ENCODE measurements around the gene PACSIN1. TPM values are rescaled to one million over a fixed set of nuclear protein-coding genes. Genes with fewer than 3 reads are reported as not detected.

Gene PACSIN1
- total RNA-seq, 1 donor from 2014 or later, result 3.4 TPM

DNA sequence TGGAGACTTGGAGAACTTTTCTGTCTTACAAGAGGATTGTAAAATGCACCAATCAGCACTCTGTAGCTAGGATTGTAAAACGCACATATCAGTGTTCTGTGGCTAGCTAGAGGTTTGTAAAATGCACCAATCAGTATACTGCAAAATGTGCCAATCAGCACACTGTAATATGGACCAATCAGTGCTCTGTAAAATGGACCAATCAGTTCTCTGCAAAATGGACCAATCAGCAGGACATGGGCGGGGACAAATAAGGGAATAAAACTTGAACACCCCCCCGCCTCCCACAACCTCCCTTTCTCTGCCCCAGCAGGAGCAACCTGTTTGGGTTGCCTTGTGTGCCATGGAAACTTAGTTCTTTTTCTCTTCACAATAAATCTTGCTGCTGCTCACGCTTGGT is 27.2 kb upstream of the PACSIN1 start:
- no peak for DNase-seq (ENCODE audit: extremely low spot score, unreplicated experiment)
- H3K4me1 Mint-ChIP-seq (ENCODE audit: unreplicated experiment), result no peaks in the 10 kb centered on the region
- no peak overlapping the region for H3K4me3 Mint-ChIP-seq
- TF ChIP-seq CTCF (conservative IDR thresholded peaks at IDR 0.05), result no peak
- H3K27me3 Mint-ChIP-seq, result no peaks in the 10 kb centered on the region
- no peak overlapping the region for H3K27ac Mint-ChIP-seq
- no peaks in the 10 kb centered on the region for H3K36me3 Mint-ChIP-seq
- no peaks in the 10 kb centered on the region for H3K9me3 Mint-ChIP-seq

- TF ChIP-seq CTCF (conservative IDR thresholded peaks at IDR 0.05), result no peak
- Mint-ChIP-seq H3K4me1 (ENCODE audit: unreplicated experiment) (no peaks in the 10 kb centered on the region), H3K4me3 (no peak overlapping the region), H3K36me3 (no peaks in the 10 kb centered on the region), H3K9me3 (no peaks in the 10 kb centered on the region), H3K27me3 (no peaks in the 10 kb centered on the region), H3K27ac (no peak overlapping the region)
- DNase-seq (ENCODE audit: extremely low spot score, unreplicated experiment), result no peak
Measured at GRCh38 chr6:34439442-34439841, 26.4 kb upstream of the PACSIN1 start.

- no peak overlapping the region for H3K4me3 Mint-ChIP-seq
- no peak overlapping the region for H3K27ac Mint-ChIP-seq
- H3K9me3 Mint-ChIP-seq, result no peaks in the 10 kb centered on the region
- no peak for DNase-seq (ENCODE audit: extremely low spot score, unreplicated experiment)
- TF ChIP-seq CTCF (conservative IDR thresholded peaks at IDR 0.05), result no peak
- no peaks in the 10 kb centered on the region for H3K27me3 Mint-ChIP-seq
- peaks cover 3% of the 10 kb centered on the region for H3K4me1 Mint-ChIP-seq (ENCODE audit: unreplicated experiment)
- H3K36me3 Mint-ChIP-seq, result no peaks in the 10 kb centered on the region
Measured at GRCh38 chr6:34441526-34441925, 24.4 kb upstream of the PACSIN1 start.

- peaks cover 7% of the 10 kb centered on the region for H3K4me1 Mint-ChIP-seq (ENCODE audit: unreplicated experiment)
- DNase-seq (ENCODE audit: extremely low spot score, unreplicated experiment), result no peak
- H3K27ac Mint-ChIP-seq, result no peak overlapping the region
- H3K4me3 Mint-ChIP-seq, result no peak overlapping the region
- H3K27me3 Mint-ChIP-seq, result no peaks in the 10 kb centered on the region
- H3K36me3 Mint-ChIP-seq, result no peaks in the 10 kb centered on the region
- no peak for TF ChIP-seq CTCF (conservative IDR thresholded peaks at IDR 0.05)
- no peaks in the 10 kb centered on the region for H3K9me3 Mint-ChIP-seq
Measured at GRCh38 chr6:34445313-34445860, 20.5 kb upstream of the PACSIN1 start.

DNA sequence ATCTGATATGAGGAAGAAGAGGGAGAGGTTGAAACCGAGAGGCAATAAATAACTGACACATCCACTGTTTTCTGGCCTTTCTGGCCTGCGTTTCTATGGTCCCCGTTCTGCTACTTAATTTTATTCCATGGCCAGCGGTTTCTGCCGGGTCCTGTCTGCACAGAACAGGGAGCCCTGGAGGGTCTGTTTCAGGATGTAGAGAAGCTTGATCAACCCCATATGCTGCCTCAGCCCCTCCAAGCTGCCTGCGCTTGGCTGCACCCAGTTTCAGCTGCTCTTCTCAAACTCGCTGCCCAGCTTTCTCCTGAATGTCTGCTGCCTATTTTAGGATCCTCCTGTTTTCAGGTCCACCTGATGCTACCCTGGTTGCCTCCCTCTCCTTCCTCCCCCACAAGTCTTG is 18.5 kb upstream of the PACSIN1 start:
- Mint-ChIP-seq H3K4me3 (no peak overlapping the region), H3K36me3 (no peaks in the 10 kb centered on the region), H3K4me1 (ENCODE audit: unreplicated experiment) (peaks cover 7% of the 10 kb centered on the region), H3K27ac (peak overlapping the region; percentile 50), H3K27me3 (no peaks in the 10 kb centered on the region), H3K9me3 (peaks cover 5% of the 10 kb centered on the region)
- no peak for TF ChIP-seq CTCF (conservative IDR thresholded peaks at IDR 0.05)
- no peak for DNase-seq (ENCODE audit: extremely low spot score, unreplicated experiment)

GRCh38 chr6:34447910-34448309 is 18.0 kb upstream of the PACSIN1 start:
- no peak for TF ChIP-seq CTCF (conservative IDR thresholded peaks at IDR 0.05)
- H3K27ac Mint-ChIP-seq, result peak overlapping the region; percentile 50
- no peaks in the 10 kb centered on the region for H3K36me3 Mint-ChIP-seq
- no peaks in the 10 kb centered on the region for H3K27me3 Mint-ChIP-seq
- H3K4me1 Mint-ChIP-seq (ENCODE audit: unreplicated experiment), result peaks cover 7% of the 10 kb centered on the region
- H3K4me3 Mint-ChIP-seq, result no peak overlapping the region
- no peak for DNase-seq (ENCODE audit: extremely low spot score, unreplicated experiment)
- H3K9me3 Mint-ChIP-seq, result peaks cover 5% of the 10 kb centered on the region
